Chondrocyte (in vitro differentiated cells): Measurements from ENCODE around the gene RPL22. TPM values are rescaled to one million over a fixed set of nuclear protein-coding genes. Genes with fewer than 3 reads are reported as not detected.

Experiments
- DNase-seq: peaks from one replicate; pipeline ENCODE4 v3.0.0; 2021; ENCODE audit warnings: mixed read lengths, low spot score
- H3K27ac Mint-ChIP-seq: one replicate; pipeline ENCODE4 v1.8.0; 2021; ENCODE audit warnings: mild to moderate bottlenecking, moderate library complexity, mixed read lengths; ENCODE audit not compliant: unreplicated experiment
- H3K27me3 Mint-ChIP-seq: 2 replicates; pipeline ENCODE4 v1.8.0; 2021; ENCODE audit warnings: low read depth, mixed read lengths
- H3K36me3 Mint-ChIP-seq: 2 replicates; pipeline ENCODE4 v1.8.0; 2021; ENCODE audit warnings: low read depth, mixed read lengths
- H3K4me1 Mint-ChIP-seq: 2 replicates; pipeline ENCODE4 v1.8.0; 2021; ENCODE audit warnings: low read depth, mild to moderate bottlenecking, mixed read lengths
- H3K4me3 Mint-ChIP-seq: one replicate; pipeline ENCODE4 v1.8.0; 2021; ENCODE audit warnings: mild to moderate bottlenecking, moderate library complexity, mixed read lengths; ENCODE audit not compliant: unreplicated experiment
- H3K9me3 Mint-ChIP-seq: 2 replicates; pipeline ENCODE4 v1.8.0; 2021; ENCODE audit warnings: low read depth, mixed read lengths
- total RNA-seq: library from RNA; stranded (reverse); gene quantifications from 3 replicates; pipeline ENCODE4 v1.2.1, GENCODE V29; 2021
- TF ChIP-seq, protein P1 (sequence below): fragments of 200-600 bp; sonication (generic); IDR thresholded peaks from 2 replicates; pipeline ENCODE4 v1.5.0; 2021; ENCODE audit warnings: antibody characterized with exemption, mild to moderate bottlenecking, moderate library complexity

The RPL22 gene
- total RNA-seq, 1 donor from 2014 or later: 220 TPM

GRCh38 chr1:6154525-6155319 lies 44.7 kb downstream of the RPL22 start:
- no peak for DNase-seq
- H3K36me3 Mint-ChIP-seq: peaks cover 5% of the 10 kb centered on the region
- H3K4me1 Mint-ChIP-seq: peaks cover 11% of the 10 kb centered on the region
- no peak overlapping the region for H3K27ac Mint-ChIP-seq
- TF ChIP-seq, protein P1, sequence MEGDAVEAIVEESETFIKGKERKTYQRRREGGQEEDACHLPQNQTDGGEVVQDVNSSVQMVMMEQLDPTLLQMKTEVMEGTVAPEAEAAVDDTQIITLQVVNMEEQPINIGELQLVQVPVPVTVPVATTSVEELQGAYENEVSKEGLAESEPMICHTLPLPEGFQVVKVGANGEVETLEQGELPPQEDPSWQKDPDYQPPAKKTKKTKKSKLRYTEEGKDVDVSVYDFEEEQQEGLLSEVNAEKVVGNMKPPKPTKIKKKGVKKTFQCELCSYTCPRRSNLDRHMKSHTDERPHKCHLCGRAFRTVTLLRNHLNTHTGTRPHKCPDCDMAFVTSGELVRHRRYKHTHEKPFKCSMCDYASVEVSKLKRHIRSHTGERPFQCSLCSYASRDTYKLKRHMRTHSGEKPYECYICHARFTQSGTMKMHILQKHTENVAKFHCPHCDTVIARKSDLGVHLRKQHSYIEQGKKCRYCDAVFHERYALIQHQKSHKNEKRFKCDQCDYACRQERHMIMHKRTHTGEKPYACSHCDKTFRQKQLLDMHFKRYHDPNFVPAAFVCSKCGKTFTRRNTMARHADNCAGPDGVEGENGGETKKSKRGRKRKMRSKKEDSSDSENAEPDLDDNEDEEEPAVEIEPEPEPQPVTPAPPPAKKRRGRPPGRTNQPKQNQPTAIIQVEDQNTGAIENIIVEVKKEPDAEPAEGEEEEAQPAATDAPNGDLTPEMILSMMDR: no peak
- H3K9me3 Mint-ChIP-seq: no peaks in the 10 kb centered on the region
- peaks cover 9% of the 10 kb centered on the region for H3K27me3 Mint-ChIP-seq
- no peak overlapping the region for H3K4me3 Mint-ChIP-seq

- H3K27me3 Mint-ChIP-seq: peaks cover 13% of the 10 kb centered on the region
- no peak for DNase-seq
- H3K4me3 Mint-ChIP-seq: no peak overlapping the region
- H3K36me3 Mint-ChIP-seq: peaks cover 2% of the 10 kb centered on the region
- H3K4me1 Mint-ChIP-seq: peaks cover 8% of the 10 kb centered on the region
- no peak overlapping the region for H3K27ac Mint-ChIP-seq
- TF ChIP-seq, protein P1: no peak
- no peaks in the 10 kb centered on the region for H3K9me3 Mint-ChIP-seq
These were observed 46.5 kb downstream of the RPL22 start for GRCh38 chr1:6152882-6153281.

- no peak for DNase-seq
- Mint-ChIP-seq H3K27me3 (peaks cover 14% of the 10 kb centered on the region), H3K9me3 (no peaks in the 10 kb centered on the region), H3K4me1 (peaks cover 3% of the 10 kb centered on the region), H3K27ac (no peak overlapping the region), H3K4me3 (no peak overlapping the region), H3K36me3 (peaks cover 2% of the 10 kb centered on the region)
- TF ChIP-seq, protein P1: no peak
These were observed 47.2 kb downstream of the RPL22 start for GRCh38 chr1:6152181-6152580.

- Mint-ChIP-seq H3K4me1 (peaks cover 3% of the 10 kb centered on the region), H3K4me3 (no peak overlapping the region), H3K36me3 (peaks cover 2% of the 10 kb centered on the region), H3K27ac (no peak overlapping the region), H3K27me3 (peaks cover 14% of the 10 kb centered on the region), H3K9me3 (no peaks in the 10 kb centered on the region)
- DNase-seq: no peak
- TF ChIP-seq, protein P1: no peak
These were observed 48.0 kb downstream of the RPL22 start for GRCh38 chr1:6151291-6151822.

DNA sequence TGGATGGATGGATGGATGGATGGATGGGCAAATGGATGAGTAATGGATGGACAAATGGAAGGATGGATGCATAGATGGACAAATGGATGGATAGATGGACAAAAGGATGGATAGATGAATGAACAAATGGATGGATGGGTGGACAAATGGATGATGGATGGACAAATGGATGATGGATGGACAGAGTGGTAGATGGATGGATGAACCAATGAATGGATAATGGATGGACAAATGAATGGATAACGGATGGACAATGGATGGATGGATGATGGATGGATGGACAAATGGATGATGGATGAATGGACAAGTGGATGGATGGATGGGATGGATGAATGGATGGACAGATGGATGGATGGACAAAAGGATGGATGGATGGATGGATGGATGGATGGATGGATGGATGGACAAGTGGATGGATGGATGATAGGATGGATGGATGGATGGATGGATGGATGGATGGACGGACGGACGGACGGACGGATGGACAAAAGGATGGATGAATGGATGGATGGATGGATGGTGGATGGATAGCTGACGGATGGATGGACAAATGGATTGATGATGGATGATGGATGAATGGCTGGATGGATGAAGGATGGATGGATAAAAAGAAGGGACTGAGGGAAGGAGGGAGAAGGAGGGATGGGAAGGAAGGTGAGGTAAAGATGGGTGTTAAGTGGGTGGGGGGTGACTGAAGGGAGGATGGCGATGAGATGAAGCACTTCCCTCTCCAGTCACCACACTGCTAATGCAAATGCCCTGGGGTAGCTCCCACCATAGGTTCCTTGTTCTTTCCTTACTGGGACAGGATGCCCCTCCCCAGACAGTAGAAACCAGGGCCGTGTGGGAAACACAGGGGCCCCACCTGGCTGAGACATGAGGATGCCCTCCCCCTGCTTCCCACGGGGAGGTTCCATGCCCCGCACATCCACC lies 49.1 kb downstream of the RPL22 start:
- TF ChIP-seq, protein P1: no peak
- DNase-seq: no peak
- Mint-ChIP-seq H3K27ac (no peak overlapping the region), H3K4me3 (no peak overlapping the region), H3K4me1 (peaks cover 3% of the 10 kb centered on the region), H3K9me3 (no peaks in the 10 kb centered on the region), H3K36me3 (peaks cover 2% of the 10 kb centered on the region), H3K27me3 (peaks cover 17% of the 10 kb centered on the region)
